DMS79 treated with DMSO at 0.1 percent for 48 hours (cell line): ENCODE results near the gene RENBP.

Source experiments
- DNase-seq: peaks from one replicate; lab custom pipeline; 2025; lab: John Stamatoyannopoulos, UW

Gene RENBP

GRCh38 chrX:153919281-153919680, 25.2 kb downstream of the RENBP start:
- DNase-seq = no peak

DNA sequence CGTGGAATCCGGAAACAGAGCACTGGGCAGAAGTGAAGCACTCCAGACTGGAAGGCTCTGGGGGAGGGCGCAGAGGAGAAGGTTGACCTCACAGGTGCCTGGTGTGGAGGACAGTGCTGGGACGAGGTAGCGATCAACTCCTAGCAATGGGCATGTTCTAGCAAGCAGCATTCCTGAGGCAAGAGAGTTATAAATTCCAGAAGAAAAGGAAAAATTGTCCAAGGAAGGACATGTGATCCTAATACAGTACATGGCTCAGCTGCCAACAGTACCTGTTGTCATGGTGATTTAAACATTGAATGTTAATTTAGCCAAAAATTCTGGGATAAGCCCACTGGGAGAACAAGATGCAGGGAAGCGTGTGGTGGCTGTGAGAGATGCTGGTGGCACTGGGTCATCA, 26.6 kb downstream of the RENBP start:
- DNase-seq = no peak

DNA sequence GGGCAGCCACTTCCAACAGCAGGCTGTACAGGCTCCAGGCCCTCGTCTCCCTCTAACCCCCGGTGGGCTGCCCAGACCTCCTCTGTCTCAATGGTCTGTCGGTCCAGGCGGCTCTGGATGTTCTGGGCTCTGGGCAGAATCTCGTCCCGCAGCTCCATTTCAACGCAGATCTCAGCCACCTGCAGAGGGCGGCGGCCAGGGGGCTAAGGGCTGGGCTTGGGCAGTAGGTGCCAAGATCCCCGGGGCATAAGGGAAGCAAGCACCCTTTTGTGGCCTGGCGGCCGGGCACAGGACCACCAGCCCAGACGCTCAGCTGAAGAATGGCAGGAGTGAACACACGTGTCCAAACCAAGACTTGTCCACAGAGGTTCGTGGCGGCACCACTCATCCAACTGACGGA, 30.7 kb downstream of the RENBP start:
- no peak for DNase-seq

- DNase-seq = no peak
These were observed 31.2 kb downstream of the RENBP start for GRCh38 chrX:153913211-153913610.

- no peak for DNase-seq
These were observed 32.6 kb downstream of the RENBP start for GRCh38 chrX:153911798-153912197.

DNA sequence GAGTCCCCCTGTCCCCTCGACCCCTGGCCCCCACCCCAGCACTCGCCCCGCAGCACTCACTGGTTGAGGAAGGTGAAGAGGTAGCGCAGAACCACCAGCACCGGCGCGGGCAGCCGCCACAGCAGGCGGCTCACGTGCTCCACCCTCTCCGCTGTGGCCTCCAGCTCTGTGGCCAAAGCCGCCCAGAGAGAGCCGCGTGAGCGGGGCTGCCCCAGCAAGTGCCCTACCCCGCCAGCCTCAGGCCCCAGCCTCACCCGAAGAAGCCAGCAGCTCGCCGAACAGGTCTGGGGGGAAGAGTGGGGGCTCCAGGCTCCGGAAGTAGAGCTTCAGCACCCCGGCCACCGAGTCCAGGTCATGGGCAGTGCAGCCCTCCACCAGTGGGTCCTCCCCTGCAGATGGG, 34.0 kb downstream of the RENBP start:
- no peak for DNase-seq

DNA sequence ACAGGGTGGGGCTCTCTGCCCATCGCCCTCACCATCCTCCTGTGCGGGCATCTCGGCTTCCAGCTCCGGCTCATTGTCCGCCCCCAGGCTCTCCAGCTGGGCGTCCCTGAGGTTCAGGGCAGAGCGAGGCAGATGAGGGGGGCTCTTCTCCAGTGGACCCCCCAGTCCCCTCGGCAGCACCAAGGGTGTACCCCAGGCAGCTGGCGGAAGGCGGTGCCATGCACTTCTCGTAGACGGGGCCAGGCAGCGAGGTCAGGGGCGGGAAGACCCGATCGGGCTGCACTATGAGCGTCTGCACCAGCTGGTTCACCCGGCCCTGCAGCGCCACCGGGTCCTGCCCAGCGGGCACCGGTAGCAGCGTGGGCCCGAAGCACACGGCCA, 34.5 kb downstream of the RENBP start:
- DNase-seq = no peak

- DNase-seq = no peak
These were observed 35.1 kb downstream of the RENBP start for GRCh38 chrX:153909024-153909979.

DNA sequence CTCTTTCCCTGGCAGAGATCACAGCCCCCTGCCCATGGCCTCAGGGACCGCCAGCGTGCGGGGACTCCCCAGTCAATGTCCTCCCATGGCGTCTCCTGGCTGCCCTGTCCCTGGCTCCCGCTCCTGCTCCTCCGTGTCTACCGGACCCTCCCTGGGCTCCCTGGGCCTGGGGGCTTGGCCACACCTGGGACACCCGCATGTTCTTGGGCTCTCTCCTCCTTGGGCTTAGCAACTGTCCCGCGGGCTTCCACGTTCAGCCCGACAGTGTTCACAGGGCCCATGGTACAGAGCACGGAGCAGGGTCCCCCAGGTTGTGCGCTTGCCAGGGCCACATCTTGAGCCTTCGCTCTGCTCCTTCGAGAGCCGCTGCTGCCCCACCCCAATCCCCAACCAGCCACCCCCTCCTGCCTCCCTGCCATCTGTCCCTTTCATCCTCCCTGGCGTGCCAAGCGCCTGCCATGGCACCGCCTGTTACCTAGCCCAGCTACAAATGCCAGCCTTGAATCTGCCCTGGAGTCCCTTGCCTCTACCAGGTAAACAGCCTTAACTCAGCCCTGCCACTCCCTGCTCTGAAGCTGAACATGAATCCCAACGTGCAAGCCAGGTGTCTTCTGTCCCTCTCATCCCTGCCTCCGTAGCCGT, 36.1 kb downstream of the RENBP start:
- no peak for DNase-seq

GRCh38 chrX:153907456-153907855, 37.0 kb downstream of the RENBP start:
- DNase-seq = no peak

DNA sequence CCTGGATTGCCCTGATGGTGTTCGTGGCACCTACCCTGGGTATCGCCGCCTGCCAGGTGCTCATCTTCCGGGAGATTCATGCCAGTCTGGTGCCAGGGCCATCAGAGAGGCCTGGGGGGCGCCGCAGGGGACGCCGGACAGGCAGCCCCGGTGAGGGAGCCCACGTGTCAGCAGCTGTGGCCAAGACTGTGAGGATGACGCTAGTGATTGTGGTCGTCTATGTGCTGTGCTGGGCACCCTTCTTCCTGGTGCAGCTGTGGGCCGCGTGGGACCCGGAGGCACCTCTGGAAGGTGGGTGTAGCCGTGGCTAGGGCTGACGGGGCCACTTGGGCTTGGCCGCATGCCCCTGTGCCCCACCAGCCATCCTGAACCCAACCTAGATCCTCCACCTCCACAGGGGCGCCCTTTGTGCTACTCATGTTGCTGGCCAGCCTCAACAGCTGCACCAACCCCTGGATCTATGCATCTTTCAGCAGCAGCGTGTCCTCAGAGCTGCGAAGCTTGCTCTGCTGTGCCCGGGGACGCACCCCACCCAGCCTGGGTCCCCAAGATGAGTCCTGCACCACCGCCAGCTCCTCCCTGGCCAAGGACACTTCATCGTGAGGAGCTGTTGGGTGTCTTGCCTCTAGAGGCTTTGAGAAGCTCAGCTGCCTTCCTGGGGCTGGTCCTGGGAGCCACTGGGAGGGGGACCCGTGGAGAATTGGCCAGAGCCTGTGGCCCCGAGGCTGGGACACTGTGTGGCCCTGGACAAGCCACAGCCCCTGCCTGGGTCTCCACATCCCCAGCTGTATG, 38.1 kb downstream of the RENBP start:
- DNase-seq = no peak

GRCh38 chrX:153905481-153906095, 38.9 kb downstream of the RENBP start:
- DNase-seq = no peak

DNA sequence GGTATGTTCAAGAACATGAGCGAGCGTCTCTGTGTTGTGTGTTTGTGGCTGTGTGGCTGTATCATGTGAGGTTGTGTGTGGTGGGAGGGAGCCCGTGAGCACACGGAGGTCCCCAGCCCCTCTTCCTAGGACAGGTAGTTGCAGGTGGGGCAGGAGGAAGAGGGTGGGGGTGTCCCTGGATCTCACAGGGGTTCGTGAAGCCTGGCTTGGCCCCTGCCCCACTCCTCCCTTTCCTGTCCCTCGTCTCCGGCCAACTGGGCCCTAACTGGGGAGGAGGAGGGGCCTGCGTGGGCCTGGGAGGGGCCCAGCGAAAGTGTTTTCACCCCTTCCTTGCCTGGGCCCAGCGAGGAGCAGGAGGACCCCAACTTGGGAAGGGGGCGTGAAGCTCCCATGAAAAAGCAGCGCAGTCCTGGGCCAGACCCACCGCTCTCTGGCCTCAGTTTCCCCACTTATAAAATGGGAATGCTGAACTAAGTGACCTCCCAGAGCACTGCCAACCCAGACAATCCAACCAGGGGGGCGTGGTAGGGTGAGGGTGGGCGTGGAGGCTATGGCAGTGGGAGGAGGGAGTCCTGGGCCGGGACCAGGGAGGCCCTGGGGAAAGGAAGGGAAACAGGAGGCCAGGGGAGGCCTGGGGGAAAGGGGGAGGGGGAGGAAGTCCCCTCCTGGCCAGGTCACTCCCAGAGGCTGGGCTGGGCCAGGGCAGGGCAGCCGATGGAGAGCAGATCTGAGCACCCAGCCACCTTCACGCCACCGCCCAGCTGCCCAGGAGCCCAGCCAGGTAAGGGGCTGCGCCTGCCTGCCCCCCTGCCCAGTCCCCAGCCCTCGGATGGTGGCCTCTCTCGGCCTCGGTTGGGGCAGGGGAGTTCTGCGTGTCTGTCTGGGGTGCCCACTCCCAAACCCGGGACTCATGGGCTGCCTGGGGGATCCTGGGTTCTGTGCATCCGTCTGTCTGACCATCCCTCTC, 40.2 kb downstream of the RENBP start, which contains the start of gene AVPR2:
AVPR2 (plus strand) TSS at position 683 of the 967 bp plus-strand sequence. CDS start 473 bp downstream, outside the sequence.
- no peak for DNase-seq

DNA sequence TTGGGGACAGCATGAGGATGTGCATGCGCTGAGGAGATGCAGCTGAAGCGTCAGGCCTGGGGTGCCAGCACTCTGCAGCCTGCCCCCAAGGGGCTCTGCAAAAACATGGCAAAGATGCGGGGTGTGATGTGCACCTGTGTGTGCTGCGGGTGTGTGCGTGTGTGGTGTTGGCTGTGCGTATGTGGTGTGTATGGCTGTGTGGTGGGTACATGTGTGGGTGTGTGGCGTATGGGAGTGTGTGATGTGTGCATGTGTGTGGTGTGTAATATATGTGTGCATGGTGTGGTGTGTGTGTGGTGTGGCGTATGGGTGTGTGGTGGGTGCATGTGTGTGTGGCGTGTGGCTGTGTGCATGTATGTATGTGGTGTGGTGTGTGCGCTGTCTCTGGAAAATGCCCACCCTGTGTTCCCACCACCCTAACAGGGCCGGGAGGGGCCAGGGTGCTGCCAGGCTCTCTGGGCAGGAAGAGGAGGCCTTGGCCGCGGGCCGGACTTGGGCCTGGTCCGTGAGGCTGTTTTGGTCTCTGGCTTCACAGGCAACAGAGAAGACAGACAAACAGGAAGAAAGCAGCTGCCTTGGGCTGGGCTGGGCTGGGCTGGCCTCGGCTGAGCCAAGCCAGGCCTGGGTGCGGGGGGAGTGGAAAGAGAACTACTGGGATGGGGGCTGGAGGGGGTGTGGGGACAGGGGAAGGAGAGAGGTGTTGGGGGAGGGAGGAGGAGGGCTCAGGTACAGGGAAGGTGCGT, 41.0 kb downstream of the RENBP start:
- DNase-seq = no peak

DNA sequence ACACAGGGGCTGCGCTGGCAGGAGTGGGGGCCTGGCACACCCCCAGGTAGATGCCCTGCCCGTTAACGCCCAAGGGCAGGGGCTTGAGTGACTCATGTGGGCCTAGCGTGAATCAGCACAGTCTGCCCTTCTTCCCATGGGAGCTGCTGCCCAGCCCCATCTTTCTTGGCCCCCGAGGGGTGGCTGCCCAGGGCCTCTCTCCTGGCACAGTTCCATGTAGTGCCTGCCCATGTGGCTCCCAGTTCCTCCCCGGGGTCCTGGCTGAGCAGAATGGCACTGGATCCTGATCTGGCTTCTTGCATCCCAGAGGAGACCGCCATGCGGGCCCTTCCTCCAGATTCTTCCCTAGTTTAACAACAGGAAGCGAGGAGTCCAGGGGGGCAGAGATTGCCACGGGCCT, 42.1 kb downstream of the RENBP start:
- DNase-seq = no peak

DNA sequence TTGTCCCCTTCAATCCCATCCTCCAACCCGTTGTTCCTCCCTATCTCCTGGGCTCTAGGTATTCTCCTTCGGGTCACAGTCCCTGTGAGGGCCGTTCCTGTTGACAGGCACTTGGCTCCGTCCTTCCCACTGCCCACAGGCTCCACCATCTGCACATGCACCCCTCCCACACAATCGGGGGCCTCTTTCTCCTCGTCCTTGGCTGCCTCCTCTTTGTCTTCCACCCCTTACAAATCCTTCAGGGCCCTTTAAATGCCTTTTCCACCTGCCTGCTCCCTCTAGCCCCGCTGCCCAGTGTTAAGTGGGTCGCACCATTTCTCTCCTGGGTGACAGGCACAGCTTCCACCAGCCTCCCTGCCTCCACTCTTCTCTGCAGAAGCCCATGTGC, 42.7 kb downstream of the RENBP start:
- DNase-seq = peak; percentile 17

GRCh38 chrX:153900831-153901752, 43.4 kb downstream of the RENBP start:
- peak; percentile 43 for DNase-seq

GRCh38 chrX:153897899-153898298, 46.5 kb downstream of the RENBP start:
- no peak for DNase-seq

DNA sequence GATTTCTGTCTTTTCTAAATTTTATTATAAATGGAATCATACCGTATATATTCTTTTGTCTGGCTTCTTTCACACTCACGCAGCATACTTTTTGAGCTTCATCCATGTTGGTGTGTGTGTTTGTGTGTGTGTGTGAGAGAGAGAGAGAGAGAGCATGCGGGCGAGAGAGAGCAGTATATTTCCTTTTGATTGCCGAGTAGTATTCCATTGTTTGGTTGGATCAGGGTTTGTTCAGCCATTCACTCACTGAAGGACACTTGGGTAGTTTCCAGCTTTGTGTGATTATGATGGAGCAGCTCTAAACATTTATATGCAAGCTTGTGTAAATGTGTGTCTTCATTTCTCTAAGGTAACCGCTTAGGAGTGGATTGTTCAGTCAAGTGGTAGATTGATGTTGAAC, 55.3 kb downstream of the RENBP start:
- no peak for DNase-seq
